HUES6 (cell line): ENCODE results near the gene NIPBL.
"Not testable (repeated sequence)": the region's sequence is repeated elsewhere in the genome, so short reads cannot be mapped to it uniquely, and the experiment has no call there.

Source experiments
- H3K27ac ChIP-seq: 2 replicates; pipeline ENCODE4 v1.7.0; 2013; ENCODE audit warnings: low read depth, mild to moderate bottlenecking, low read length, inconsistent platforms
- H3K27me3 ChIP-seq: 2 replicates; pipeline ENCODE4 v1.6.1; 2013; ENCODE audit warnings: low read length; ENCODE audit not compliant: control insufficient read depth, insufficient read depth
- H3K36me3 ChIP-seq: 2 replicates; pipeline ENCODE4 v1.6.1; 2013; ENCODE audit warnings: low read length; ENCODE audit not compliant: control insufficient read depth, insufficient read depth
- H3K4me1 ChIP-seq: 2 replicates; pipeline ENCODE4 v1.6.1; 2013; ENCODE audit warnings: low read length; ENCODE audit not compliant: control insufficient read depth, insufficient read depth
- H3K4me3 ChIP-seq: 2 replicates; pipeline ENCODE4 v1.5.1; 2013; ENCODE audit warnings: low read depth, low read length
- H3K9ac ChIP-seq: one replicate; pipeline ENCODE4 v1.6.1; 2013; ENCODE audit warnings: mild to moderate bottlenecking, low read length
- H3K9me3 ChIP-seq: 2 replicates; pipeline ENCODE4 v1.6.1; 2013; ENCODE audit warnings: low read depth, low read length; ENCODE audit not compliant: control insufficient read depth, insufficient read depth

Gene NIPBL

DNA sequence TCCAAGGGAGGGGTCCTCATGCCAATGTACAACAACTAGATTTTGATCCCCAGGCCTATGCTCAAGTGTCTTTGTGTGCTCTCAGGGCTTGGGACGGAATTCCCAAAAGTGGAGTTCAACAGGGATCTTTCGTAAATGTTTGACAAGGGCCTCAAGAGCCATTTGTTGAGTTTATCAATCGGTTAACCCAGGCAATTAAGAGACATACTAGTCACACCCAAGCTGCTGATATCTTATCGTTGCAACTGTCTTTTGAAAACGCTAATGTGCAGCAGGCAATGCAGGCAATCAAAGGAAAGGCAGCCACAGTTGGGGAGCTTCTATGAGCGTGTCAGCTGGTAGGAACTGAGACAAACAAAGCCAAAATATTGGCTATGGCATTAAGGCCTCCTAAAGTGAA lies 211.4 kb downstream of the NIPBL start:
- no peak overlapping the region for H3K27ac ChIP-seq
- no peaks in the 10 kb centered on the region for H3K36me3 ChIP-seq
- H3K9me3 ChIP-seq: peaks cover 3% of the 10 kb centered on the region; the same call in 1 of the 2 replicates
- peaks cover 18% of the 10 kb centered on the region for H3K4me1 ChIP-seq
- no peak overlapping the region for H3K4me3 ChIP-seq
- peaks cover 100% of the 10 kb centered on the region for H3K27me3 ChIP-seq
- H3K9ac ChIP-seq: no peak overlapping the region

DNA sequence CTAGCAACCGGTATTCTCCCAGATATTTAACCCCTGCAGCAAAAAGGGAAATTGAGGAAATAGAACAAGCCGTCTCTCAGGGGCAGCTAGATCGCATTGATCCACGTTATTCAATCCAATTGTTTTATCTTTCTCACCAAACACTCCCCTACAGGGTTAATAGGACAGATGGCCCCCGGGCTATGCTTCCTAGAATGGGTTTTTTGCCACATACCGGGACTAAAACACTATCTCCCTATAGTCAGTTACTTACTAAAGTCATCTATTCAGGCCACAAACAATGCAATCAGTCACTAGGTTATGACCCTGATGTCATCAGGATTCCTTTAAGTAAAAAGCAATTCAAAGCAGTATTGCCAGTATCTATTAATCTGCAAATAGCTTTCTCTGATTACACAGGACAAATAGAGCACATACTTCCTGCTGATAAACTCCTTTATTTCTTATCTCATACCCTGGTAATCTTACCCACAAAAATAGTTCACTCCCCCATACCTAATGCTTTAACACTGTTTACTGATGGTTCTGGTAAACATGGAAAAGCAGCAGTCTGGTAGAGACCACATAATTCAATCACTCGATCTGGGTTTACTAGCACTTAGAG lies 213.7 kb downstream of the NIPBL start:
- Histone ChIP-seq H3K4me3 (no peak overlapping the region), H3K27ac (no peak overlapping the region), H3K4me1 (peaks cover 18% of the 10 kb centered on the region), H3K36me3 (no peaks in the 10 kb centered on the region), H3K27me3 (peaks cover 91% of the 10 kb centered on the region), H3K9ac (no peak overlapping the region), H3K9me3 (peaks cover 3% of the 10 kb centered on the region; the same call in 1 of the 2 replicates)

DNA sequence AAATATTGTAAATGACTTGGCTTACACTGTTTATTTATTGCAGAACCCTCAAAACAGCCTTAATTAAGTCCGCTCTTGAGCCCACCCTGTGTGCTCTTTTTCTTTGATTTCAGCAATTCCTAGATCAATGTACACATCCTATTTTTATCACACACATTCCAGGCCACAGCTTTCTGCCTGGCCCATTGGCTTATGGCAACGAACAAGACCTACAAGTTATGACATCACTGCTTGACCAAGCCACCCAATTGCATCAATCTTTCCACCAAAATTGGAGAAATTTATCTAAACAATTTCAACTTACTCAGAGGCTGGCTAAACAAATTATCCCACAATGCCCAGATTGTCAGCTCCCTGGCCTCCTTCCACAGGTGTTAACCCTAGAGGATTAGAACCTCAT lies 214.2 kb downstream of the NIPBL start:
- H3K27ac ChIP-seq: no peak overlapping the region
- H3K36me3 ChIP-seq: no peaks in the 10 kb centered on the region
- H3K9me3 ChIP-seq: peaks cover 3% of the 10 kb centered on the region; the same call in 1 of the 2 replicates
- H3K9ac ChIP-seq: no peak overlapping the region
- no peak overlapping the region for H3K4me3 ChIP-seq
- H3K4me1 ChIP-seq: peaks cover 18% of the 10 kb centered on the region
- peaks cover 89% of the 10 kb centered on the region for H3K27me3 ChIP-seq

DNA sequence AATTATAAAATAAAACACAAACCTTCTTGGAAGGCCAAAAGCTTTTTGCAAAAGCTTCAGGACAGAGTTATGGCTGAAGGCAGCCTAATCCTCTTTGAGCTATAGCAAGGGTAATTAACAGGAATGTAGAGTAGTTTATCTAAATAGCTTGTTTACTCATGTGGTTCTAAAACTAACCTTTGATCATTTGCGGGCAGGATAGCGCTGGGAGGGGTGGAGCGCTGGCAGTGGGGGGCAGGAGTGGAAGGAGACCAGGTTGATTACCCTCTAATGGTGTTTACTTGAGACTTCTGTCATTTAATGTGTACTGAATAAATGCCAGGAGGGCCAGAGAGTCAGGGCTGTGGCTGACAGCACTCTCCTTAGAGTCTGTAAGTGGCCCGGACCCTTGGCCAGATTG lies 217.2 kb downstream of the NIPBL start:
- H3K36me3 ChIP-seq, H3K27ac ChIP-seq, H3K4me3 ChIP-seq, H3K9me3 ChIP-seq, H3K4me1 ChIP-seq, H3K9ac ChIP-seq: not testable (repeated sequence)
- H3K27me3 ChIP-seq: peaks cover 59% of the 10 kb centered on the region

DNA sequence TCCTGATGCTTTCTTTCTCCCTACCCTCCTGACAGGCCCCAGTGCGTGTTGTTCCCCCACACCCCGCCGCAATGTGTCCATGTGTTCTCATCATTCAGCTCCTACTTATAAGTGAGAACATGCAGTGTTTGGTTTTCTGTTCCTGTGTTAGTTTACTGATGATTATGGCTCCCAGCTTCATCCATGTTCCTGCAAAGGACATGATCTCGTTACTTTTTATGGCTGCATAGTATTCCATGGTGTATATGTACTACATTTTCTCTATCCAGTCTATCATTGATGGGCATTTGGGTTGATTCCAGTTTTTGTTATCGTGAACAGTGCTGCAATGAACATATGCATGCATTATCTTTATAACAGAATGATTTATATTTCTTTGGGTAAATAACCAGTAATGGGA lies 222.7 kb downstream of the NIPBL start:
- not testable (repeated sequence) for H3K4me3 ChIP-seq, H3K4me1 ChIP-seq, H3K27me3 ChIP-seq, H3K9ac ChIP-seq, H3K27ac ChIP-seq, H3K36me3 ChIP-seq
- H3K9me3 ChIP-seq: peaks cover 27% of the 10 kb centered on the region

DNA sequence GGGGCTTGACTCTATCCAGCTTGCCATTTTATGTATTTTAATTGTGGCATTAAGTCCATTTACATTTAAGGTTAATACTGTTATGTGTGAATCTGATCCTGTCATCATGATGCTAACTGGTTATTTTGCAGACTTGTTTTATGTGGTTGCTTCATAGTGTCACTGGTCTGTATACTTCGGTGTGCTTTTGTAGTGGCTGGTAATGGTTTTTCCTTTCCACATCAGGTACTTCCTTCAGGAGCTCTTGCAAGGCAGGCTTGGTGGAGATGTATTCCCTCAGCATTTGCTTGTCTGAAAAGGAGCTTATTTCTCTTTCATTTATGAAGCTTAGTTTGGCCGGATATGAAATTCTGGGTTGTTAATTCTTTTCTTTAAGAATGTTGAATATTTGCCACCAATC lies 226.7 kb downstream of the NIPBL start:
- Histone ChIP-seq H3K36me3 (peaks cover 15% of the 10 kb centered on the region; the same call in 1 of the 2 replicates), H3K9ac (no peak overlapping the region), H3K4me1 (no peaks in the 10 kb centered on the region), H3K27me3 (no peaks in the 10 kb centered on the region), H3K27ac (no peak overlapping the region), H3K4me3 (no peak overlapping the region), H3K9me3 (peaks cover 22% of the 10 kb centered on the region)

DNA sequence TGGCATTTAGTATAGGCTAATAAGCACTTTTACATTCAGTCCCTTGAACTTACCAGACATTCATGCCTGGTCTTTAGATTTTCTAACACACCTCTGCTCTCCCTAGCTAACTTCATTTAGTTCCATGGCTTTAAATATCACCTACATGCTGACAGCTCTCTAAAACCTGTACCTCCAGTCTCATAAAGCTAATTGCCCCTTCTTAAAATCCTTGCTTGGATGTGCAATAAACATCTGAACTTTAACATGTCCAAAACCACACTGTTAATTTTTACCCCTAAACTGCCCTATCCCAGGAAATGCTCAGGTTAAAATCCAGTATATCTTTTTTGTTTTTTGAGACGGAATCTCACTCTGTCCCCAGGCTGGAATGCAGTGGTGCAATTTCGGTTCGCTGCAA lies 232.8 kb downstream of the NIPBL start:
- Histone ChIP-seq H3K27me3 (no peaks in the 10 kb centered on the region), H3K36me3 (peaks cover 26% of the 10 kb centered on the region), H3K9me3 (0 out of 2 replicates have a peak, but pooled peaks cover 2% of the 10 kb centered on the region), H3K27ac (no peak overlapping the region), H3K9ac (no peak overlapping the region), H3K4me3 (no peak overlapping the region), H3K4me1 (no peaks in the 10 kb centered on the region)

DNA sequence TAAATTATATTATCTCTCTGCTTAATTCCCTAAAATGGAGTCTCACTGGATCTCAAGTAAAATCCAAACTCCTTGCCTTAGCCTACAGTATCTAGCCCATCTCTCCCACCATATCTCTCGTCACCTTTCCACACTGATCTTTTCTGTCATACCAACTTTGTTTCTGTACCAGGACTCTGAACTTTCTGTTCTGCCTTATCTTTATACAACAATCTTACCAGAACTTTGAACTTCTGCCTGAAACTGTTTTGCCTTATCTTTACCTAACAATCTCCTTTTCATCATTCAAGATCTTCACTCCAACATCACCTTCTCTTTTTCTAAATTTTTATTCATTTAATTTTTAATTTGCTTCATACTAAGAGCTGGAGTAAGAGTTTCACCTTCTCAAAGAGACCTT lies 233.6 kb downstream of the NIPBL start:
- Histone ChIP-seq H3K9me3 (no peaks in the 10 kb centered on the region), H3K27ac (no peak overlapping the region), H3K27me3 (no peaks in the 10 kb centered on the region), H3K9ac (no peak overlapping the region), H3K4me3 (no peak overlapping the region), H3K36me3 (peaks cover 26% of the 10 kb centered on the region), H3K4me1 (no peaks in the 10 kb centered on the region)

DNA sequence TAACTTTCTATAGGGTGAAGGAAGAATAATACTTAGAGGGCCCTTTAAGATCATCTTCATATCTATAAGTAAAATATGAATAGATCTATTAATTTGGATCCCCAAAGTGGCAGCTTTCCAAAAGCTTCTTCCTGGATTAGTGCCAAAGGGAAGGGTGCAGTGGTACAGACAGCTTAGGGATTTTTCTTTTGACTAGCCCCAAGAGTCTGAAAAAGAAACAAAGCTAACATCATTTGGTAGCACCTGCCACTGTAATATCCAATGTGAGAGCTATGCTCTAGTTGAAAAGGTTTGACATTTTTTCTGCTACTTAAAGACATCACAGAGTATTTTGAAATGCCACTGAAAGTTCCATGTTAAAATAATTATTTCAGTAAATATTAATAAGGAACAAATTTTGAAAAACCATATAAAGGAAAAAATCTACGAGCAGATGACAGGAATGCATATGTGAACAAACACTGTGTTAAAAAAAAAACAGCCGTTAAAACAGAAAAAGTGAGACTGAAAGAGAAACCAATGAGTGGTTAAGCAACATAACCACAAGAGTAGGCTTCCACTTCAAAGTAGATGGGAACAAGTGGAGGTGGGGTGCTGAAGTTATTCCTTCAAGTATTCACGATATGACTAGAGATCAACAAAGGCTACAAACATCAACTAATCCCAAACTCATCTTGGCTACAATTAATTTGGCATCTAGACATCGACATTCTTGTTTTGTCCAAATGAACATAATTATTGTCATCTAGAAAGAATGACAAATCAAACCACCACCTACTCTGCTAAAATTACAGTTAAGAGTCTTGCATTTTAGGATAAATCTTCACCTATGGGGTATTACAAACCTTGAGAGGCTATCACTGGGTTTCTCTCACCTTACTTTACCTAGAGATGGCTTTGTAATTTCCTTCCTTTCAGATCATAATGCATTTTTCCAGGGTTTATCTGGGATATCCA lies 235.1 kb downstream of the NIPBL start:
- H3K9me3 ChIP-seq: no peaks in the 10 kb centered on the region
- H3K27me3 ChIP-seq: no peaks in the 10 kb centered on the region
- no peaks in the 10 kb centered on the region for H3K4me1 ChIP-seq
- H3K9ac ChIP-seq: no peak overlapping the region
- no peak overlapping the region for H3K4me3 ChIP-seq
- no peak overlapping the region for H3K27ac ChIP-seq
- H3K36me3 ChIP-seq: peaks cover 25% of the 10 kb centered on the region

DNA sequence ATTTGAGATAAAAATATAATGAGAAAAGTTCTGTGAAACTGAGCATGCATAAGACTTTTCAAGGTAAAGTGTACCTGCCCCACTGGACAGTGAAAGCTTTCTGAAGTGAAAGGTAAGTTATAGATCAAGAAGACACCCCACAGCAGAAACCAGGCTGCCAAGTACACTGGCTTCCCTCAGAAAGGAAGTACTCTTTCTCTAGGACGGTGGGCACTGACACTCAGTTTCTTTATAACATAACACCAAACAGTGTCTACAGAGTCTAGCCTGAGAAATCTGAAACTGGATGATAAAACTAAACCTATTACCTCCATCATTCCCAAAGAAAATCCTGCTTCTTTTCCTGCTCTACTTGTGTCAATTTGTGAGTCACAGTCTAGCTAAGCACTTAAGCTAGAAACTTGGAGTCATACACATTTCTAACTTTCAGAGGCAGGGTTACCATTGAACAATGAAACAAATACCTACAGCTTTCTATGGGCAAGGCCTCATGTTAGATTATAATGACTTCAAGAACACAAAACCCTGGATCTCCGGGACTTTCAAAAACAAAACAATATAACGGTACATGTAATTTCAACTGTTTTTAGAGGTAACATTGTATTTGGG lies 235.9 kb downstream of the NIPBL start:
- H3K9me3 ChIP-seq: no peaks in the 10 kb centered on the region
- no peaks in the 10 kb centered on the region for H3K4me1 ChIP-seq
- H3K9ac ChIP-seq: no peak overlapping the region
- no peaks in the 10 kb centered on the region for H3K27me3 ChIP-seq
- no peak overlapping the region for H3K27ac ChIP-seq
- H3K4me3 ChIP-seq: no peak overlapping the region
- peaks cover 22% of the 10 kb centered on the region for H3K36me3 ChIP-seq
